OCI-LY7 (cell line): ENCODE data around the gene RADIL.

Experiments used
- CTCF ChIP-seq: fragments of 200-600 bp; sonication (generic); conservative IDR thresholded peaks from 2 replicates; pipeline ENCODE4 v1.5.1; 2014; ENCODE audit warnings: mild to moderate bottlenecking, antibody characterized with exemption, low read length, moderate library complexity, mixed read lengths
- EZH2phosphoT487 ChIP-seq: fragments of 200-600 bp; sonication (generic); IDR thresholded peaks from 2 replicates; pipeline ENCODE4 v1.6.1; 2018; ENCODE audit warnings: low read depth, borderline replicate concordance, mild to moderate bottlenecking, mixed run types, antibody characterized with exemption, low read length, moderate library complexity, mixed read lengths

GRCh38 chr7:4782333-4783291, 100.9 kb downstream of the RADIL start:
- TF ChIP-seq CTCF (no peak), EZH2phosphoT487 (no peak)
